Measurements from ENCODE around the gene DDX23.
A peak's percentile ranks its signal among the peaks of the same experiment; 100 is the strongest.

The DDX23 gene

DNA sequence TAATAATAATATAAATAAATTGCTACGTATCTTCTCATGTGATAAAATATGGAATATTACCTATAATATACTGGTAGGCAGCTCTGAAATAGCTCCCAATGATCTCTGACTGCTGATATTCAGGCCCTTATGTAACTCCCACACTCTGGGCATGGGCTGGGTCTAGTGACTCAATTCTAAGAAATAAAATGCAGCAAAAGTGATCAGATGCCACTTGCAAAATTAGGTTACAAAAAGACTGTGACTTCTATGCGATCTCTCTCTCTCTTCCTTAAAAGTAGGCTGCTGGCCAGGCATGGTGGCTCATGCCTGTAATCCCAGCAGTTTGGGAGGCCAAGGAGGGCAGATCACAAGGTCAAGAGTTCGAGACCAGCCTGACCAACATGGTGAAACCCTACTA is 44.0 kb downstream of the DDX23 start:
- no peak for DNase-seq (ENCODE audit: low spot score)
- TF ChIP-seq, protein P1, sequence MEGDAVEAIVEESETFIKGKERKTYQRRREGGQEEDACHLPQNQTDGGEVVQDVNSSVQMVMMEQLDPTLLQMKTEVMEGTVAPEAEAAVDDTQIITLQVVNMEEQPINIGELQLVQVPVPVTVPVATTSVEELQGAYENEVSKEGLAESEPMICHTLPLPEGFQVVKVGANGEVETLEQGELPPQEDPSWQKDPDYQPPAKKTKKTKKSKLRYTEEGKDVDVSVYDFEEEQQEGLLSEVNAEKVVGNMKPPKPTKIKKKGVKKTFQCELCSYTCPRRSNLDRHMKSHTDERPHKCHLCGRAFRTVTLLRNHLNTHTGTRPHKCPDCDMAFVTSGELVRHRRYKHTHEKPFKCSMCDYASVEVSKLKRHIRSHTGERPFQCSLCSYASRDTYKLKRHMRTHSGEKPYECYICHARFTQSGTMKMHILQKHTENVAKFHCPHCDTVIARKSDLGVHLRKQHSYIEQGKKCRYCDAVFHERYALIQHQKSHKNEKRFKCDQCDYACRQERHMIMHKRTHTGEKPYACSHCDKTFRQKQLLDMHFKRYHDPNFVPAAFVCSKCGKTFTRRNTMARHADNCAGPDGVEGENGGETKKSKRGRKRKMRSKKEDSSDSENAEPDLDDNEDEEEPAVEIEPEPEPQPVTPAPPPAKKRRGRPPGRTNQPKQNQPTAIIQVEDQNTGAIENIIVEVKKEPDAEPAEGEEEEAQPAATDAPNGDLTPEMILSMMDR (IDR thresholded peaks at IDR 0.05; ENCODE audit: extremely low read depth, missing control alignments): no peak

DNA sequence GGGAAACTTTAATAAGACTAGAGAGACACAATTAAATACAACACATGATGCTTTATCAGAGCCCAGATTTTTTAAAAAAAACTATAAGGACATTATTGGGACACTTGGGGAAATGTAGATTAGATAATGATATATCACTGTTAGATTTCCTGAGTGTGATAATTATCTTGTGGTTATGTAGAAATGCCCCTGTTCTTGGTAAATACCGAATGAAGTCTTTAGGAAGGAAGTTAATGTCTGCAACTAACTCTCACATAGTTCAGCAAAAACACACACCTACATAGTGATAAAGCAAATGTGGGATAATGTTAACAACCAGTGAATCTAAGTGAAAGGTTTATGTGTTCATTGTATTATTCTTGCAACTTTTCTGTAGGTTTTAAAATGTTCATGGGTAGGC is 48.3 kb downstream of the DDX23 start:
- TF ChIP-seq, protein P1 (IDR thresholded peaks at IDR 0.05; ENCODE audit: extremely low read depth, missing control alignments): no peak
- no peak for DNase-seq (ENCODE audit: low spot score)

DNA sequence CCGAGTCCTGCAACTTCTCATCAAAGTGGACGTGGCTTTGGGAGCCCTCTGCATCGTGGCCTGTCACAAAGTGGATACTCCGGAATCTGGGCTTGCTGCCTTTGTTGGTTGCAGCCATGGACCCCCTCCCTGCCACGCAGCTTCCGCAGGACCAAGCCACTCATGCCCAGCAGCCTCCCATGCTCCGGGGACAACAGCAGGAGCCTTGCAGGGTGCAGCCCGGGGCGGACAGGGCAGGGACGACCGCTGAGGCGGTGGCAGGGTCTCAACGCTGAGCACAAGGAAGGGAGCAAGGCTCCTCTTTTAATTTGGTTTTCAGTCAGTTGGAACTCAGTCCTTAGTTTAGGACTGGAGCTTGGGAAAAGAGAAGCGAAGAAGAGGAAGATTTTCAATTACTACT is 51.0 kb downstream of the DDX23 start:
- TF ChIP-seq, protein P1 (IDR thresholded peaks at IDR 0.05; ENCODE audit: extremely low read depth, missing control alignments): no peak

DNA sequence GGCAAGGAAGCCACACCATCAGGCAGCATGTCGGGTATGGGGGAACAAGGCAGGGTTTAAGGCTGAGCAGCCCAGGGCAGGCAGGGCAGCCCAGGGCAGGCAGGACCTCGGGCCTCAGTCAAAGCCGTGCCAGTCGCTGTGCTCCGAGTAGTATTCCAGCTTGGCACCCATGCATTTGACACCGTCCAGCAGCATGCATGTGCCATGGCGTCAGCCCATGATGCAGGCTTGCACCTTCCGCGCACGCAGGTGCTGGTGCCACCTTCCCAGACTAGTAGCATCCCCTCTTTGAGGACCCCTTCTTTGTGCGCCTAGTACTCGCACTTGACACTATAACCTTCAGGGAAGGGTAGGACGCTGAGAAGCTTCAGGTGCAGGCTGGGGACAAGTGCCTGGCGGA is 51.5 kb downstream of the DDX23 start:
- no peak for DNase-seq (ENCODE audit: low spot score)
- TF ChIP-seq, protein P1 (IDR thresholded peaks at IDR 0.05; ENCODE audit: extremely low read depth, missing control alignments): no peak

More for the DNA sequence above, 51.0 kb downstream of the DDX23 start:
- DNase-seq (ENCODE audit: low spot score): no peak

DNA sequence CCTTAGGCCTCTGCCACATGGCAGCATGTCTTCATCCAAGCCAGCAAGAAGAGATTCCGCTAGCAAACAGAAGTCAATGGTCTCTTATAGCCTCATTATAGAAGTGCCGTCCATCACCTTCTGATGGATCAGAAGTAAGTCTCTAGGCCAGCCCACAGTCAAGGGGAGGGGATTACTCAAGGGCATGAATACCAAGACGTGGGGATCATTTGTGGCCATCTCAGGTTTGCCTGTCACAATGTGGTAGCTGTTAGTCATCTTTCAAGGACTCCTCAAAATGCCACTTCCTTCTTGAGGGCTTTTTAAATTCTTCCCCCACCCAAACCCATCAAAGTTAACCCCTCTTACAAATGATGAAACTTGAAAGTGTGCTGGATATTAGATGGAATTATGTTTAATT is 55.0 kb downstream of the DDX23 start:
- TF ChIP-seq, protein P1 (IDR thresholded peaks at IDR 0.05; ENCODE audit: extremely low read depth, missing control alignments): no peak
- no peak for DNase-seq (ENCODE audit: low spot score)

DNA sequence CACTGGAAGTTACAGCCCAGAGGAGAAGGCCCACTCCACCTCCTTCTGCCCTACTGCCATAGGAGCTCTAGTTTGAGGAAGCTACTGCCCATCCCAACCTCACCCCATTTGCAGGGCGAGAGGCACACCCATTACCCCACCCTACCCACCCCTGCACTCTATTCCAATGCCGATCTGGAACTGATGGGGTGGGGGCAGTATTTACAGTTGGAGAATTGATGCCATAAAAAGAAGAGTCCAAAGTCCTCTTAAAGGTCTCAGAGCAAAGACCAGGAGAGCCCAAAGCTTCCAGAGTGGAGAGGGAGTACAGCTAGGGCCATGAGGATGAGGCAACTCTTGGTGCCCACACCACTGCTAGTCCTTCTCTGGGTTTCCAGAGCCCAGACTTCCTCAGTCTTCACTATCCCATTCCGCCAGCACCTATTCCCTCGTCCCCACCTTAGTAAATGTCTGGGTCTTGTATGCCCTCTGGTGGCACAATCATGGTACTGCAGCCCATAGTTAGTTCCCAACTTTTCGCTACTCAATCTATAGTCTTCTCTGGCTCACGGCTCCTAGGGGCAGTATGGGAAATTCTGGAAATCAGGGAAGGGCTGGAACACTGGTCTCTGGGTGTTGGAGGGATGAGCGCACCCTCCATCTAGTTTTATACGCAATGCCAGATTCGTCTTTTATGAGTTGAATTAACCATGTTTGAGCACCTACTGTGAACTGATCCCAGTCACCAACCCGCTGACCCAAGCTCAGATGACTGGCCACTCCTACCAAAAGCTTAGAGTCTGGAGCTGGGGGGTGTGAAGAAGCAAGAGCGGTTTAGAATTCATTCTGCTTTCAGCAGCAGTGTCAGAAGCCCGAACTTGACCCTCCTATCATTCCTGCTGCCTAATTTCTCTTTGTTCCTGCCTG is 56.2 kb downstream of the DDX23 start:
- TF ChIP-seq, protein P1 (IDR thresholded peaks at IDR 0.05; ENCODE audit: extremely low read depth, missing control alignments): peak; percentile 88
- DNase-seq (ENCODE audit: low spot score): peak; percentile 84

DNA sequence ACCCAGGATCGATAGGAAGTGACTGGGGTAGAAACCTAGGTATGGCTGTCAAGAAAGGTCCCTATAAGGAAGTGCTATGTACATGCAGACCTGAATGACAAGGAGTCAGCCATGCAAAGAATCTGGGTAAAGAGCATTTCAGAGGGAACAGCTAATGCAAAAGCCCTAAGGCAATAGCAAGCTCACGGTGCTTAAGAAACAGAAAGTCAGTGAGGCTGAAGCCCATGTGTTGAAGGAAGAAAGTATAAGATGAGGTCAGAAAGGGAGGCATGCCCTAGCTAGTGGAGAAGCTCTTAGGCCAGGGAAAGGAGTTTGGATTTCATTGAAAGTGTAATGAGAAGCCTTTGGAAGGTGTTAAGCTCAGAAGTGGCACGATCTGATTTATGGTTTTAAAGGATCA is 57.1 kb downstream of the DDX23 start:
- no peak for DNase-seq (ENCODE audit: low spot score)
- TF ChIP-seq, protein P1 (IDR thresholded peaks at IDR 0.05; ENCODE audit: extremely low read depth, missing control alignments): no peak
